Measurements from ENCODE around the gene ADORA2A. TPM values are rescaled to one million over a fixed set of nuclear protein-coding genes. Genes with fewer than 3 reads are reported as not detected.

ADORA2A gene
- total RNA-seq, 1 experiment from 2014 or later = 3.6 TPM

DNA sequence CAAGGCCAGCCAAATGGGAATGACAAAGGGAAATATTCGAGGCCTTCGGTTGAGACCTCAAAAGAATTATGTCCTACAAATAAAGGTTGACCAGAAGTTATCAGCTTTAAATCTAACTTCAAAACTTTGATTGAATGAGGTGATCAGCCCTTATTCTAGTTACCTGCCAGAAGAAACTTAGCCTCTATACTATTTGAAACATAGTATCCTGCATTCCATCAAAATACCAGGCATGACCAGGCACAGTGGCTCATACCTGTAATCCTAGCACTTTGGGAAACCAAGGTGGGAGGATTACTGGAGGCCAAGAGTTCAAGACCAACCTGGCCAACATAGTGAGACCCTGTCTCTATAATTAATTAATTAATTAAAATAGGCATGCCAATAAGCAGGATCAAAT, 44.3 kb upstream of the ADORA2A start (continued):
- TF ChIP-seq REST (IDR thresholded peaks at IDR 0.05; ENCODE audit: low read depth) = no peak

- Histone ChIP-seq H3K4me3 (replicated peaks in 1 of 2; ENCODE audit: low read depth in 1 of 2, low read length in 2 of 2) (no peak overlapping the region), H3K9me3 (ENCODE audit: control insufficient read depth in 1 of 2, insufficient read depth in 1 of 2, low read depth in 1 of 2, low read length in 2 of 2) (no peaks in the 10 kb centered on the region), H3K27me3 (ENCODE audit: insufficient read depth, low read length) (no peaks in the 10 kb centered on the region), H3K9ac (ENCODE audit: low read length) (no peak overlapping the region), H3K4me2 (ENCODE audit: low read length) (no peak overlapping the region), H4K20me1 (ENCODE audit: insufficient read depth) (no peaks in the 10 kb centered on the region), H3K9me2 (ENCODE audit: insufficient read depth) (no peaks in the 10 kb centered on the region), H3K4me1 (ENCODE audit: control insufficient read depth in 1 of 2, insufficient read depth in 2 of 2, low read length in 2 of 2) (no peaks in the 10 kb centered on the region), H3K79me2 (ENCODE audit: insufficient read depth, low read length) (no peaks in the 10 kb centered on the region), H2AFZ (ENCODE audit: low read depth, low read length, poor library complexity, severe bottlenecking) (no peak overlapping the region), H3K27ac (ENCODE audit: low read depth, low read length) (no peak overlapping the region), H3K36me3 (ENCODE audit: control insufficient read depth in 1 of 2, insufficient read depth in 2 of 2, low read length in 2 of 2) (peaks cover 0 to 2% of the 10 kb centered on the region in 2 experiments; a peak in 2 of 4 replicates)
- RAD21 ChIA-PET (ENCODE audit: low non-redundant PET in 1 of 2, low total read pairs in 2 of 2, uncharacterized antibody in 2 of 2, unreplicated experiment in 2 of 2) = no interaction called here
- DNase-seq (ENCODE audit: low read depth, low spot score) (no peak), ATAC-seq (no peak)
- BruUV-seq (replicated peaks) = no TSS peak
- intact Hi-C loops (cut with micrococcal nuclease) = no loop called here
- CTCF ChIA-PET = no interaction called here
- TF ChIP-seq JUND (IDR thresholded peaks at IDR 0.05) (no peak), SP1 (IDR thresholded peaks at IDR 0.05; ENCODE audit: low read depth) (no peak), SRF (IDR thresholded peaks at IDR 0.05; ENCODE audit: low read depth) (no peak), SIN3A (IDR thresholded peaks at IDR 0.05; ENCODE audit: low read depth) (no peak), MAX (IDR thresholded peaks at IDR 0.05) (no peak), CEBPB (IDR thresholded peaks at IDR 0.05; ENCODE audit: low read depth) (no peak), CBX3 (IDR thresholded peaks at IDR 0.05; ENCODE audit: low read depth) (no peak), REST (IDR thresholded peaks at IDR 0.05; ENCODE audit: low read depth) (no peak), YY1 (IDR thresholded peaks at IDR 0.05; ENCODE audit: extremely low read depth, insufficient replicate concordance, low read depth, low read length) (no peak), EZH2 (IDR thresholded peaks at IDR 0.05) (no peak), ZNF274 (IDR thresholded peaks at IDR 0.05; ENCODE audit: low read depth, low read length) (no peak), FOSL1 (IDR thresholded peaks at IDR 0.05; ENCODE audit: low read depth) (no peak), EZH2phosphoT487 (IDR thresholded peaks at IDR 0.05; ENCODE audit: borderline replicate concordance) (no peak), POLR2A (IDR thresholded peaks at IDR 0.05; ENCODE audit: borderline replicate concordance, extremely low read depth, insufficient read depth, insufficient read length) (no peak), POLR2AphosphoS5 (IDR thresholded peaks at IDR 0.05; ENCODE audit: low read depth, low read length) (no peak)
- TF ChIP-seq, protein P1, sequence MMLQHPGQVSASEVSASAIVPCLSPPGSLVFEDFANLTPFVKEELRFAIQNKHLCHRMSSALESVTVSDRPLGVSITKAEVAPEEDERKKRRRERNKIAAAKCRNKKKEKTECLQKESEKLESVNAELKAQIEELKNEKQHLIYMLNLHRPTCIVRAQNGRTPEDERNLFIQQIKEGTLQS (IDR thresholded peaks at IDR 0.05) = no peak
- TF ChIP-seq, protein P2, sequence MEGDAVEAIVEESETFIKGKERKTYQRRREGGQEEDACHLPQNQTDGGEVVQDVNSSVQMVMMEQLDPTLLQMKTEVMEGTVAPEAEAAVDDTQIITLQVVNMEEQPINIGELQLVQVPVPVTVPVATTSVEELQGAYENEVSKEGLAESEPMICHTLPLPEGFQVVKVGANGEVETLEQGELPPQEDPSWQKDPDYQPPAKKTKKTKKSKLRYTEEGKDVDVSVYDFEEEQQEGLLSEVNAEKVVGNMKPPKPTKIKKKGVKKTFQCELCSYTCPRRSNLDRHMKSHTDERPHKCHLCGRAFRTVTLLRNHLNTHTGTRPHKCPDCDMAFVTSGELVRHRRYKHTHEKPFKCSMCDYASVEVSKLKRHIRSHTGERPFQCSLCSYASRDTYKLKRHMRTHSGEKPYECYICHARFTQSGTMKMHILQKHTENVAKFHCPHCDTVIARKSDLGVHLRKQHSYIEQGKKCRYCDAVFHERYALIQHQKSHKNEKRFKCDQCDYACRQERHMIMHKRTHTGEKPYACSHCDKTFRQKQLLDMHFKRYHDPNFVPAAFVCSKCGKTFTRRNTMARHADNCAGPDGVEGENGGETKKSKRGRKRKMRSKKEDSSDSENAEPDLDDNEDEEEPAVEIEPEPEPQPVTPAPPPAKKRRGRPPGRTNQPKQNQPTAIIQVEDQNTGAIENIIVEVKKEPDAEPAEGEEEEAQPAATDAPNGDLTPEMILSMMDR (IDR thresholded peaks at IDR 0.05 in 2 of 3, conservative IDR thresholded peaks at IDR 0.05 in 1 of 3; ENCODE audit: borderline replicate concordance in 1 of 3, insufficient read depth in 1 of 3, low read depth in 2 of 3, low read length in 2 of 3) = no peak
- POLR2A ChIA-PET = no interaction called here
Observed at GRCh38 chr22:24384131-24384530, 43.3 kb upstream of the ADORA2A start.
